ENCODE results near the gene MTIF2.
"Not testable (repeated sequence)": the region's sequence is repeated elsewhere in the genome, so short reads cannot be mapped to it uniquely, and the experiment has no call there.

MTIF2 gene

GRCh38 chr2:55200416-55200815 is 68.6 kb downstream of the MTIF2 start:
- DNase-seq (ENCODE audit: low read depth in 2 of 2), result no peak

- no peak for DNase-seq (ENCODE audit: low read depth in 2 of 2)
Measured at GRCh38 chr2:55196526-55196925, 72.5 kb downstream of the MTIF2 start.

GRCh38 chr2:55191888-55192287 is 77.1 kb downstream of the MTIF2 start:
- not testable (repeated sequence) for DNase-seq (ENCODE audit: low read depth in 2 of 2)

- DNase-seq (ENCODE audit: low read depth in 2 of 2), result not testable (repeated sequence)
Measured at GRCh38 chr2:55186837-55187236, 82.2 kb downstream of the MTIF2 start.
